H1 (cell line): ENCODE data around the gene RAET1E. TPM values are rescaled to one million over a fixed set of nuclear protein-coding genes. Genes with fewer than 3 reads are reported as not detected.

Source experiments
- ATF2 ChIP-seq: IDR thresholded peaks from 2 replicates; pipeline ENCODE4 v1.6.1; 2012; ENCODE audit warnings: low read length, inconsistent platforms
- EZH2 ChIP-seq: fragments of 200-600 bp; sonication (generic); IDR thresholded peaks from 2 replicates; pipeline ENCODE4 v1.7.1; 2012; ENCODE audit warnings: low read depth, mild to moderate bottlenecking, moderate library complexity, low read length, inconsistent platforms; ENCODE audit not compliant: severe bottlenecking
- HDAC6 ChIP-seq: IDR thresholded peaks from one replicate; pipeline ENCODE4 v1.7.1; 2012; ENCODE audit warnings: low read depth, mild to moderate bottlenecking, inconsistent platforms, low read length, moderate library complexity
- NANOG ChIP-seq: IDR thresholded peaks from 2 replicates; pipeline ENCODE4 v1.6.1; 2011; ENCODE audit warnings: low read length, low read depth, mild to moderate bottlenecking, inconsistent platforms; ENCODE audit not compliant: insufficient read depth, poor library complexity, severe bottlenecking
- SP2 ChIP-seq: IDR thresholded peaks from 2 replicates; pipeline ENCODE4 v1.6.1; 2012; ENCODE audit warnings: mild to moderate bottlenecking, low read length, inconsistent platforms
- polyA plus RNA-seq, 7 experiments: library from polyadenylated mRNA; depleted of rRNA in 3 of 7; stranded (reverse) in 5 of 7; unstranded in 2 of 7; fragments of >200 nt in 5 of 7; fragments of 200-250 nt in 2 of 7; gene quantifications; 1 replicate in 5 of 7; 2 replicates in 1 of 7; 4 replicates in 1 of 7; pipeline versions ENCODE4 v1.2.1 to v1.2.3, GENCODE V29; 2011 to 2013; ENCODE audit warnings: missing spikeins in 2 of 7, mixed read lengths in 2 of 7
- total RNA-seq: library from RNA; stranded (reverse); fragmentation: NEBNext Ultra II Directional; extraction: Animal tissue kit (Norgen Biotek cat#: 25700); gene quantifications from 2 replicates; pipeline ENCODE4 v1.2.1, GENCODE V29; 2021

RAET1E gene
- total and polyA plus RNA-seq, 2 of the 8 experiments (the other 6 are each of a cell fraction or from before 2014, with no cell fraction given), result not detected

DNA sequence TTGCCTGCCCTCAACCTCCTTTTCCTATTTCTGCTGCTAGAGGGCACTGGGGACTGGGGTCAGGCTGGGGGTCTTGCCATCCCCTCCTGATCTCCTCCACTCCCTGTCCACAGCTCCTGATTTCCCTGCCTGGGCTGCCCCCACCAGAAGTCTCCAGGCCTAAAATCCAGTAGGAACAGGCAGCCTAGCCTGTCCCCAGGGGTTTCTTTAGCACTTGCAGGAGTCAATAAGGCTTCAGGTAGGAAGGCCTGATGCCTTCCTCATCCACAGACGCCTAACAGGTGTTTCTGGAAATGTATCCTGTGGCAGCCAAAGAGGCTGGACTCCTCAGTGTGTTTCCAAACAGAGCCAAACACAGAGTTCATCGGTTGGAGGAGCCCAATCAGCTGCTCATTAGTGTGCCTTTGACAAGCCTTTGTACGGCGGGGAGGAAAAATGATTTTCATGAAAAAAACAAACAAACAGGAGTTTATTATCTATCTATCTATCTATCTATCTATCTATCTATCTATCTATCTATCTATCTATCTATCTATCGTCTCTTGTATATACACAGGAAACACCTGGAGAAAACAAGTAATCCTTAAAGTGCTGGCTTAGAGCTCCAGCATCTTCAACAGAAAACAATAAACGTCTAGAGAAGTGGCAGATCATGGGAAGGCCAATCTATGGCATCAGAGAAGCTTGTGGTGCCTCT lies 3.7 kb upstream of the RAET1E start (continued):
- TF ChIP-seq ATF2 (no peak), NANOG (no peak), SP2 (no peak), EZH2 (no peak), HDAC6 (no peak)
